Measurements from ENCODE around the gene MESP1.

DNA sequence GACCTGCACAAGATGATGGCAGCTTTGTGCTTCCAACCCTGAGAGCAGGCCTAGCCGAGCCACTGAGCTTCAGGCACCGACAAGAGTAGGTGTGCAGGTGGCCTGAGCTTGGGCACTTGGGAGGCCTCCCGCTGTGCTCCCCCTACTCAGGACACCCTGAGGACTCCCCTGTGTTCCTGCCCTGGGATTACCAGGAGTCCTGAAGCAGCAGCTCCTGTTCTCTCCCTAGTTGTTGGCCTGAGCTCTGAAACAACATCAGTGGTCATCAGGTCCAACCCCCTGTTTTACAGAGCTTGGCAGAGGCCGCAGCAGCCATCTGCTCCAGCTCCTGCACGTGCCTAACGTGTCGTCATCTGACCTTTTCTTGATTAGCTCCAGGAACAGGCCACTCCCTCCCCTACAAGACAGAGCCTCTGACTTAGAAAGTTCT lies 17.0 kb upstream of the MESP1 start:
- no peak for TF ChIP-seq CTCF (IDR thresholded peaks at IDR 0.05)
- no peak for TF ChIP-seq POLR2AphosphoS5 (IDR thresholded peaks at IDR 0.05; ENCODE audit: low read depth, low read length)
- TF ChIP-seq, protein P1, sequence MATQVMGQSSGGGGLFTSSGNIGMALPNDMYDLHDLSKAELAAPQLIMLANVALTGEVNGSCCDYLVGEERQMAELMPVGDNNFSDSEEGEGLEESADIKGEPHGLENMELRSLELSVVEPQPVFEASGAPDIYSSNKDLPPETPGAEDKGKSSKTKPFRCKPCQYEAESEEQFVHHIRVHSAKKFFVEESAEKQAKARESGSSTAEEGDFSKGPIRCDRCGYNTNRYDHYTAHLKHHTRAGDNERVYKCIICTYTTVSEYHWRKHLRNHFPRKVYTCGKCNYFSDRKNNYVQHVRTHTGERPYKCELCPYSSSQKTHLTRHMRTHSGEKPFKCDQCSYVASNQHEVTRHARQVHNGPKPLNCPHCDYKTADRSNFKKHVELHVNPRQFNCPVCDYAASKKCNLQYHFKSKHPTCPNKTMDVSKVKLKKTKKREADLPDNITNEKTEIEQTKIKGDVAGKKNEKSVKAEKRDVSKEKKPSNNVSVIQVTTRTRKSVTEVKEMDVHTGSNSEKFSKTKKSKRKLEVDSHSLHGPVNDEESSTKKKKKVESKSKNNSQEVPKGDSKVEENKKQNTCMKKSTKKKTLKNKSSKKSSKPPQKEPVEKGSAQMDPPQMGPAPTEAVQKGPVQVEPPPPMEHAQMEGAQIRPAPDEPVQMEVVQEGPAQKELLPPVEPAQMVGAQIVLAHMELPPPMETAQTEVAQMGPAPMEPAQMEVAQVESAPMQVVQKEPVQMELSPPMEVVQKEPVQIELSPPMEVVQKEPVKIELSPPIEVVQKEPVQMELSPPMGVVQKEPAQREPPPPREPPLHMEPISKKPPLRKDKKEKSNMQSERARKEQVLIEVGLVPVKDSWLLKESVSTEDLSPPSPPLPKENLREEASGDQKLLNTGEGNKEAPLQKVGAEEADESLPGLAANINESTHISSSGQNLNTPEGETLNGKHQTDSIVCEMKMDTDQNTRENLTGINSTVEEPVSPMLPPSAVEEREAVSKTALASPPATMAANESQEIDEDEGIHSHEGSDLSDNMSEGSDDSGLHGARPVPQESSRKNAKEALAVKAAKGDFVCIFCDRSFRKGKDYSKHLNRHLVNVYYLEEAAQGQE (IDR thresholded peaks at IDR 0.05; ENCODE audit: insufficient read depth in 1 of 2, low read depth in 2 of 2, low read length in 1 of 2) = no peak
- TF ChIP-seq SIN3A (IDR thresholded peaks at IDR 0.05; ENCODE audit: borderline replicate concordance, insufficient read depth, low read depth, low read length) = no peak
